A673 (cell line): ENCODE data around the gene TAF1. TPM values are rescaled to one million over a fixed set of nuclear protein-coding genes. Genes with fewer than 3 reads are reported as not detected.
"Not testable (repeated sequence)": the region's sequence is repeated elsewhere in the genome, so short reads cannot be mapped to it uniquely, and the experiment has no call there.

Experiments
- BruUV-seq: library from RNA; stranded (reverse); fragments of 400-500 nt; replicated peaks from 2 replicates; lab custom pipeline; 2021; lab: Mats Ljungman, UMichigan
- CTCF ChIA-PET: fragments of 300-600 bp; sonication (Branson Sonifier 250); formaldehyde crosslinking; loops from one replicate; lab custom pipeline; 2022; ENCODE audit warnings: antibody characterized with exemption; lab: Charles Lee
- POLR2A ChIA-PET: fragments of 300-600 bp; sonication (Branson Sonifier 250); formaldehyde crosslinking; loops from one replicate; lab custom pipeline; 2022; ENCODE audit warnings: antibody characterized with exemption; ENCODE audit not compliant: low non-redundant PET; lab: Charles Lee
- DNase-seq: peaks from one replicate; pipeline ENCODE4 v3.0.0-alpha.2; 2015; ENCODE audit warnings: low spot score
- H3K27ac ChIP-seq: fragments of 200-600 bp; sonication (generic); 2 replicates; pipeline ENCODE4 v1.5.1; 2016; ENCODE audit warnings: mixed run types, low read depth, mild to moderate bottlenecking, mixed read lengths, antibody characterized with exemption, low read length; ENCODE audit not compliant: poor library complexity, severe bottlenecking
- H3K27me3 ChIP-seq: fragments of 200-600 bp; sonication (generic); replicated peaks from 2 replicates; pipeline ENCODE4 v1.6.1; 2017; ENCODE audit warnings: mixed run types, low read depth, mild to moderate bottlenecking, mixed read lengths, antibody characterized with exemption, low read length; ENCODE audit not compliant: insufficient read depth, poor library complexity
- H3K36me3 ChIP-seq: fragments of 200-600 bp; sonication (generic); 2 replicates; pipeline ENCODE4 v1.6.1; 2016; ENCODE audit warnings: mixed run types, mild to moderate bottlenecking, mixed read lengths, antibody characterized with exemption, low read length; ENCODE audit not compliant: insufficient read depth, poor library complexity, severe bottlenecking
- H3K4me1 ChIP-seq: fragments of 200-600 bp; sonication (generic); 2 replicates; pipeline ENCODE4 v1.6.1; 2017; ENCODE audit warnings: mixed run types, mild to moderate bottlenecking, mixed read lengths, antibody characterized with exemption, low read length; ENCODE audit not compliant: insufficient read depth, poor library complexity, severe bottlenecking
- H3K4me3 ChIP-seq: fragments of 200-600 bp; sonication (generic); 2 replicates; pipeline ENCODE4 v1.5.1; 2016; ENCODE audit warnings: low read depth, mixed run types, mild to moderate bottlenecking, mixed read lengths, low read length; ENCODE audit not compliant: poor library complexity, severe bottlenecking
- H3K9me3 ChIP-seq: fragments of 200-600 bp; sonication (generic); 2 replicates; pipeline ENCODE4 v1.6.1; 2016; ENCODE audit warnings: mixed run types, low read depth, mild to moderate bottlenecking, mixed read lengths, antibody characterized with exemption, low read length; ENCODE audit not compliant: poor library complexity, severe bottlenecking
- CTCF ChIP-seq: fragments of 300-800, 200-600 bp; sonication (generic); conservative IDR thresholded peaks from 2 replicates; pipeline ENCODE4 v1.5.1; 2017; ENCODE audit warnings: low read depth, mild to moderate bottlenecking, antibody characterized with exemption, low read length, moderate library complexity, mixed read lengths
- EZH2 ChIP-seq: fragments of 200-600 bp; sonication (generic); IDR thresholded peaks from 2 replicates; pipeline ENCODE4 v1.6.1; 2017; ENCODE audit warnings: borderline replicate concordance, low read depth, mild to moderate bottlenecking, mixed read lengths, antibody characterized with exemption, low read length; ENCODE audit not compliant: poor library complexity, severe bottlenecking
- intact Hi-C: fragments of 100-400 bp; cut with micrococcal nuclease; formaldehyde crosslinking; loops from one replicate; pipeline ENCODE4 v1.10.0; 2022; ENCODE audit not compliant: unreplicated experiment
- total RNA-seq: library from RNA; stranded (reverse); gene quantifications from 2 replicates; pipeline ENCODE4 v1.2.3, GENCODE V29; 2021

TAF1 gene
- total RNA-seq, 1 experiment from 2014 or later = 30.3 TPM

DNA sequence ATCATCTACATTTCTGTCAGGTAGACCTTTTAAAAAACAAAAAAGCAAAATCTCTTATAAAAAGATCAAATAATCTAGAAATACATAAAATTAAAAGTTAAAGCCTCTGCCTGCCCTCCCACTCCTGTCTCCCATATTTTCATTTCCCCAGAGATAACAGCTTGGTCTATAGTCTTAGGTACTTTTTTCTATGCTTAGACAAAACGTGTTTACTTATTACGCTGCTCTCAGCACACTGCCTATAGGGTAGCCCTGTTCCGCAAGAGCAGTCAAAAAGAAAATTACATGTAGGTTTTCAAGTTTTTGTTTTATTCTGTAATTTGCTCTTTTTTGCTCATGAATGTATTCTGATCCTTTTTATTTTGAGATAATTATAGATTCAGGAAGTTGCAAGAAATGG lies 73.3 kb downstream of the TAF1 start:
- no peaks in the 10 kb centered on the region for H3K9me3 ChIP-seq
- ChIA-PET POLR2A (no interaction called here), CTCF (no interaction called here)
- no peak overlapping the region for H3K27ac ChIP-seq
- H3K36me3 ChIP-seq = no peaks in the 10 kb centered on the region
- no peak for DNase-seq
- no peaks in the 10 kb centered on the region for H3K4me1 ChIP-seq
- BruUV-seq = no TSS peak
- intact Hi-C loops = no loop called here
- H3K27me3 ChIP-seq = no peaks in the 10 kb centered on the region
- TF ChIP-seq EZH2 (no peak), CTCF (no peak)
- no peak overlapping the region for H3K4me3 ChIP-seq

- no peaks in the 10 kb centered on the region for H3K27me3 ChIP-seq
- intact Hi-C loops = no loop called here
- BruUV-seq = no TSS peak
- no peak for DNase-seq
- no peak overlapping the region for H3K4me3 ChIP-seq
- ChIA-PET POLR2A (no interaction called here), CTCF (no interaction called here)
- H3K4me1 ChIP-seq = no peaks in the 10 kb centered on the region
- no peak overlapping the region for H3K27ac ChIP-seq
- TF ChIP-seq EZH2 (no peak), CTCF (no peak)
- no peaks in the 10 kb centered on the region for H3K36me3 ChIP-seq
- H3K9me3 ChIP-seq = no peaks in the 10 kb centered on the region
Measured at GRCh38 chrX:71439896-71440295, 73.7 kb downstream of the TAF1 start.

DNA sequence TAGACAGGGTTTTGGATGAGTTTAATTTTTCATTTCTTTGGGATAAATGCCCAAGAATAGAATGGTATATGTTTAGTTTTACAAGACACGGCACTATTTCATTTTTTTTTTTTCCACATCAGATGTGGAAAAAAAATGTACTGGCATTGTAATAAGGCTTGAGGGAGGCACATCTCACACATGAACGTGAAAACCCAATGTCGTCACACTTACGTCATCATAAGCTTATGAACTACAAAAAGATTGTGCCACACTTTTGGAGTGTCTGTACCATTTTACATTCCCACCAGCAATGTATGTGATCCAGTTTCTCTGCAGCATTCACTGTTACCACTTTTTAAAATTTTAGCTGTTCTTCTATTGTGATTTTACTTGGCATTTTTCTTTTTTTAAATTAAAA lies 74.2 kb downstream of the TAF1 start:
- POLR2A ChIA-PET = no interaction called here
- no TSS peak for BruUV-seq
- TF ChIP-seq EZH2 (no peak), CTCF (no peak)
- CTCF ChIA-PET = no interaction called here
- no peaks in the 10 kb centered on the region for H3K4me1 ChIP-seq
- intact Hi-C loops = no loop called here
- peaks cover 3% of the 10 kb centered on the region for H3K36me3 ChIP-seq
- no peak overlapping the region for H3K4me3 ChIP-seq
- H3K27ac ChIP-seq = no peak overlapping the region
- DNase-seq = no peak
- H3K27me3 ChIP-seq = no peaks in the 10 kb centered on the region
- H3K9me3 ChIP-seq = no peaks in the 10 kb centered on the region

GRCh38 chrX:71441809-71442208 lies 75.7 kb downstream of the TAF1 start:
- CTCF ChIA-PET = not testable (repeated sequence)

More at GRCh38 chrX:71441809-71442208, 75.7 kb downstream of the TAF1 start:
- H3K36me3 ChIP-seq, BruUV-seq, H3K9me3 ChIP-seq, POLR2A ChIA-PET, H3K4me1 ChIP-seq, H3K27ac ChIP-seq, H3K27me3 ChIP-seq, H3K4me3 ChIP-seq, intact Hi-C loops, DNase-seq: not testable (repeated sequence)
